C4-2B (cell line): ENCODE measurements around the gene HEATR1.

Source experiments
- ZFX ChIP-seq: fragments of 450-650 bp; IDR thresholded peaks from 2 replicates; pipeline ENCODE4 v1.6.1; 2017
- TF ChIP-seq, protein P1 (sequence below): fragments of 450-650 bp; conservative IDR thresholded peaks from 2 replicates; pipeline ENCODE4 v1.5.1; 2017; ENCODE audit warnings: mild to moderate bottlenecking

DNA sequence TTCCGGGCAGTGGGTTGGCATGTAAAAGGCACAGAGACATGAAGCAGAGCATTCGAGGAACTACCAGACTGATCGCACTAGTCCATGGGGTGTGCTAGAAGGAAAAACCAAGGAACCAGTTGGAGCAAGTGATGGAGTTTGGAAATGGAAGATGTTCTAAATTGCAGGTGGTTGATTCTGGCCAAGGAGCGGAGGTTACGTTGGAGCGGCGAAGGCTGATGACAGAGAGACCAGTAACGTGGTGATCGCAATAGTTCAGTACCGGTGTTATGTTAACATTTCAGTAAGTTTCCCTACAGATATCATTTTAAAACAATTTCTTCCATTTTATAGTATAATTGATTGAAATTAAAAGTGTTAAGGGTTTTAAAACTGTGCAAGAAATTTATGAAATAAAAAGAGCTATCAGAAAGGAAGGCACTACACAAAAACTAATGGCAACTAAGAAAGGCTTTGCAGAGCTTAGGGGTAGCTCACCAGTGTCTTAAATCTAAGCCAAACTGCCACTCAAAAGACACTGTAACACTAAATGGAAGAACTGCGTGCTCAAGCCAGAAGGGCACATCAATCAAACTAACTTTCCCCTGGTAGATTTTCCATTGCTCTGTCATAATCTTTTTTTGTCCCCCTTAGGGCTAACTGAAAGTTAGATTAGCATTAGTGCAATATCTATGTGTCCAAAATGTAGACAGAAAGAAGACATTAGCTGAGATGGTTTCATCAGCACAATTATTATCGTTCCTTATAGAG is 11.3 kb upstream of the HEATR1 start:
- TF ChIP-seq, protein P1, sequence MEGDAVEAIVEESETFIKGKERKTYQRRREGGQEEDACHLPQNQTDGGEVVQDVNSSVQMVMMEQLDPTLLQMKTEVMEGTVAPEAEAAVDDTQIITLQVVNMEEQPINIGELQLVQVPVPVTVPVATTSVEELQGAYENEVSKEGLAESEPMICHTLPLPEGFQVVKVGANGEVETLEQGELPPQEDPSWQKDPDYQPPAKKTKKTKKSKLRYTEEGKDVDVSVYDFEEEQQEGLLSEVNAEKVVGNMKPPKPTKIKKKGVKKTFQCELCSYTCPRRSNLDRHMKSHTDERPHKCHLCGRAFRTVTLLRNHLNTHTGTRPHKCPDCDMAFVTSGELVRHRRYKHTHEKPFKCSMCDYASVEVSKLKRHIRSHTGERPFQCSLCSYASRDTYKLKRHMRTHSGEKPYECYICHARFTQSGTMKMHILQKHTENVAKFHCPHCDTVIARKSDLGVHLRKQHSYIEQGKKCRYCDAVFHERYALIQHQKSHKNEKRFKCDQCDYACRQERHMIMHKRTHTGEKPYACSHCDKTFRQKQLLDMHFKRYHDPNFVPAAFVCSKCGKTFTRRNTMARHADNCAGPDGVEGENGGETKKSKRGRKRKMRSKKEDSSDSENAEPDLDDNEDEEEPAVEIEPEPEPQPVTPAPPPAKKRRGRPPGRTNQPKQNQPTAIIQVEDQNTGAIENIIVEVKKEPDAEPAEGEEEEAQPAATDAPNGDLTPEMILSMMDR, result no peak
- no peak for TF ChIP-seq ZFX
